ENCODE measurements around the gene PROK1.
"Not testable (repeated sequence)": the region's sequence is repeated elsewhere in the genome, so short reads cannot be mapped to it uniquely, and the experiment has no call there.

PROK1 gene

DNA sequence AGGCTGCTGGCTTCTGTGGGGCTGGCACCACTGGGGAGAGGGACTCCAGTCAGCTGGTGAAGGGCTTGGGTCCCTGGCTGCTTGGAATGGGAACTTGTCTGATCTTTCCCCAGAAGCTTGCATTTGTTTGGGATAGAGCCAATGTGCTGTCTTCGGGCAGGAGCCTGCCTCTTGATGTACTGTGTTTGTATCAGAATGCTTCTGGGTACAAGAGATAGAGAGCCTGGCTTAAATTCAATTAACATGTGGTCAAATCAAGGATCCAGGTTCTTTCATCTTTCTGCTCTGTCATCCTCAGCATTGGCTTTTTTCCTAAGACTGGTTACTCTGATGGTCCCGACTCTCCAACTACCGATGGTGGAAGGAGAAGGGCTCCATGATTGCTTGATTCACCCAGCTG is 16.0 kb upstream of the PROK1 start:
- no peak for DNase-seq

DNA sequence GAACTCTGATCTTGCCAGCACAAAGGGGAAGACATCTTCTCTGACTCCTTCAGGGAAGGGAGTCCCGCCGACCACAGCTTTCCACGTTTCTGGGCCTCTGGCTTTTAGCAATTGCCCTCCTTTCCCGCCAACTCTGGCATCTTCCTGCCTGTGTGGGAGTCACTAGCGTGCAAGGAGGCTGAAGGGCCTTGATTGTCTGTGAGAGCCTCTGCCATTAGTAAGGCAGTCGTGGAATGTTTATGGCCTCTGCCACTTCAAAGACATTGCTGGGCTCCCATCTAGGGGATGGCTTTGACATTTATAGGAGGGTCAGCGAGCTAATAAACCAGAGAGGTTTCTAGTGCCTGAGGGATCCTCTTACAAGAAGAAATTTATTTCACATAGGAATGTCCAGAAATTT is 14.3 kb upstream of the PROK1 start:
- peak; percentile 38 for DNase-seq

DNA sequence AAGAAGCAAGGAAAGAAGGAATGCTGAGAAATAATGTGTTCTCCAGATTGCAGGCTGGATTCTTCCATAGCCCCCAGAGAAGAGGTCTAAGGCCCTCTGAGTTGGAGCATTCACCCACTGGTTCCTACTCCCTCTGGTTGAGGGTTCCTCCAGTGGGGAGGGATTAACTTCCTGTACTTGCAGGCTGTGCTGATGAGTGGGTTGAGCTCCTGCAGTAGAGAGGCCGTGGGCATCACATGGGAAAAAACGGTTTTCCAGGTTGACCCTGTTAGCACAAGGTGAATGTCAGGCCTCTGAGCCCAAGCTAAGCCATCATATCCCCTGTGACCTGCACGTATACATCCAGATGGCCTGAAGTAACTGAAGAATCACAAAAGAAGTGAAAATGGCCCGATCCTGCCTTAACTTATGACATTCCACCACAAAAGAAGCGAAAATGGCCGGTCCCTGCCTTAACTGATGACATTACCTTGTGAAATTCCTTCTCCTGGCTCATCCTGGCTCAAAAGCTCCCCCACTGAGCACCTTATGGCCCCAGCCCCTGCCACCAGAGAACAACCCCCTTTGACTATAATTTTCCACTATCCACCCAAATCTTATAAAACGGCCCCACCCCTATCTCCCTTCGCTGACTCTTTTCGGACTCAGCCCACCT is 13.2 kb upstream of the PROK1 start:
- not testable (repeated sequence) for DNase-seq

DNA sequence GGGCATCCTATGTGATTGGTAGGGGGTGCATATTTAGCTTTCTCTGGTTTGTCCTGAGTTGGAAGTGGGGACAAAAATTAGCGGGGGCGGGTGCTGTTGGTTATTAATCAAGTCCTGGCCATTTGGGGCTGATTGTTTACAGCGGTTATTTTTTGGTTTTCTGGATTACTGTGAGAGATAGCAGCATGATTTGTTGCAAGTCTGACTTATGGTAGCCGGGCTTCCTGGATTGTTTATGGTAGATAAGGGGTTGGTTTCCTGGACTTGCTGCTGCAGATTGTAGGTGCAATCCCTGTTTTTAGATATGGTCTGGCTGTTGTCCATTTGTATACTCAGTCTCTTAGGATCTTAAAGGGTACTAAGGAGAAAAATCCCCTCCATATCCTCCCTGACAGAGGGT is 12.1 kb upstream of the PROK1 start:
- no peak for DNase-seq

DNA sequence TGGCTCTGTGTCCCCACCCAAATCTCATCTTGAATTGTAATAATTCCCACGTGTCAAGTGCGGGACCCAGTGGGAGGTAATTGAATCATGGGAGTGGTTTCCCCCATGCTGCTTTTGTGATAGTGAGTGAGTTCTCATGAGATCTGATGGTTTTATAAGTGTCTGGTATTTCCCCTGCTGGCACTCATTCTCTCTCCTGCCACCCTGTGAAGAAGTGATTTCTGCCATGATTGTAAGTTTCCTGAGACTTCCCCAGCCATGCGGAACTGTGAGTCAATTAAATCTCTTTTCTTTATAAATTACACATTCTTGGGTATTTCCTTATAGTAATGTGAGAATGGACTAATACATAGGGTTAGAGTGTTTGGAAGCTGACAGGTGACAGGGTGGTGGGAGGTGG is 11.1 kb upstream of the PROK1 start:
- not testable (repeated sequence) for DNase-seq

DNA sequence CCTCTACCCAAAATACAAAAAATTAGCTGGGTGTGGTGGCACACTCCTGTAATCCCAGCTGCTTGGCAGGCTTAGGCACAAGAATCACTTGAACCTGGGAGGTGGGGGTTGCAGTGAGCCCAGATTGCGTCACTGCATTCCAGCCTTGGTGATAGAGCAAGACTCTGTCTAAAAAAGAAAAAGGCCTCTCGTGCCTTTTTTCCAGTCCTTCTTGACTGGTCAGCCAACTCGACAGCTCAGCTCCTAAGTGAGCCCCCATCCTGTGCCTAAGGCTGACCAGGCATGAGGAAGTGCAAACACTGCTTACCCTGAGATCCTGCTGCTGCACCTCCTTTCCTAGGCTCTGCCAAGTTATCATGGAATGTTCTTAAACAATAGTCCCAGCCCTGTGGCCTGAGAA is 10.1 kb upstream of the PROK1 start:
- DNase-seq = peak; percentile 68

DNA sequence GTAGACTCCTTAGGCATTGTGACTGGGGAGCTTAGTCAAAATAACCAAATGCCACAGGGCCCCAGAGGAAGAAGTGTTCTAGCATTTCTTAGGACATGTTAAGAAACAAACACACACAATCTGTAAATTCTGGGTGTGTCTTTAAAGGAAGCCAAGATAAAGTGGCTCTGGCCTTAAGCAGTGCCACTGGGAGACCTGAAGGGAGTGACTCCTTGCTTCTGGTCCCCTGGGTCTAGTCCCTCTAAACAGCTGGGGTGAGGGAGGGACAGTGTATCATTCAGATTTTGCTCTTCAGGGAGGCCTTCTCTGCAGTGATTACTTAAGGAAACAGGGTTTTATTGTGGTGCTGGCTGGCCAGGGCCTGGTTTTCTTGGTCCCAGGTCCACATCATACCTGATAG is 9.1 kb upstream of the PROK1 start:
- DNase-seq = no peak

DNA sequence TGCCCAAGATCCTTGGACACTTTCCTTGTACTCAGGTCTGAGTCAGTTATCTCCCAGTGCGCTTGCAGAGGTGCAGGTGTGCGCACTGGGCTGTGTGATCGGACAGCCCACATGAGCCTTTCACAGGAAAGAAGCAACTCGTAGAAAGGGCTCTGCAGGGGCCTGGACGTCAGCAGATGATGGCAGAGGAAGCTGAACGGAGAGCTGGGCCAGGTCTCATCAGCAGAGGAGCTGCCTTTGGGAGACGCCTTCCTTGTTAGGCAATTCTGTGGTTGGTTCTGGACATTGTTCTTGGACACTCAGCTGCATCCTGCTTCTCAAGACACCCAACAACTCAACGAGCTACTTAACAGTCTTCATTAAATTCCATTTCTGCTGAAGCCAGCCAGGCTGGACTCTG is 7.5 kb upstream of the PROK1 start:
- no peak for DNase-seq

DNA sequence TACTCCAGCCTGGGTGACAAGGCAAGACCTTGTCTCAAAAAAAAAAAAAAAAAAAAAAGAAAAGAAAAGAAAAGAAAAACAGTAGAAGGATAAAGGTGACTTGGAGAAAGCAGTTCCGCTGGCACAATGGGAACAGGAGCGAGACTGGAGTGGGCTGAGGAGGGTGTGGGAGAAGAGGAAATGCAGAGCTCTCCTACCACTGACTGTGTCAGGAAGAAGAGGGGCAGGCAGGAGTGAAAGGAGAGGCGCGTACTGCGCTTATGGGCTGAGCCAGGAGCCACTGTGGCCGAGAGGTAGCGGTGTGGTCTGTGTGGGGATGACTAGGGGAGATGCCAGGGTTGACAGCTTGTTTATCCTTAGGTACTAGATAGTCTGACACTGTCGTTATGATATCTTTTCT is 6.4 kb upstream of the PROK1 start:
- DNase-seq = no peak

DNA sequence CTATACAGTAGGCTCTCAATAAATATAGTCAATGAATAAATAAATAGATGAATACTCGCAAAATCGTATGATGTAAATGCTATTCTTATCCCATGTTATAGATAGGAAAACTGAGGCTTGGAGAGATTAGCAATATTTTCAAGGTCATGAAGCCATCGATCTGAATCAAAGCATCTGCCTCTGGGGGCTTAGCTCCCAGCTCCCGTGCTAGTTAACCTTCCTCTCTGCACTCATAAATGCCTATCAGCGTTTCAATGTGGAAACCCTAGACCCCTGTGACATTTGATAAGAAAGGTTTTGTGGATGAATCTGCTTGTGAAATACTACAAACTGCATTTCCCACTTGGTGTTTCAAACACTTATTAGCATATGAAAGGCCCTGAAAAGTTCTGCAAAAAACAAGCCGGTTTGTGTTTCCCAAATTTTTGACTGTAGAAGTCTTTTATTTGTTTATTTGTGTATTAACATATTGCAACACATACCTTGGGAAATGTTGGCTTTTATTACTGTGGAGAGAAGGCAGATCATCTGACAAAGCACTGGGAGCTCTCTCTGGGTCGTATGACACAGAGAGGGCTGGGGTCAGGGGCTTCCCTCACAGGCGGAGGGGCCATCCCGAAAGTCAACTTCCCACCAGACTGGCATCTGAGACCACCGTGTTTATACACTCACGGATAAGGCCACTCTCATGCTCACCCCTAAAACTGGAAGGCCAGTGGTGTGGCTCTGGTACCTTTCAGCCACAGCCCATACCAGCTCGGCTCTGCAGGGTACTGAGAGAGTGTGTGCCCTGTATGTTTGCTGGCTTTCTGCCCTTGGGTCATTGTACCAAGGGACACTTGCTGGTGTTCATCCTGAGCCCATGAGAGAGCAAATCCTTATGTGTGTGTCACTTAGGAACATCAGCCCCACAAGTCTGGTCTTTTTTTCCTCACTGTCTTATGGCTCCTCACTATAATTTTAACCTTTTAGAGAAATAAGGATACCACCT is 993 bp upstream of the PROK1 start:
- DNase-seq = no peak

DNA sequence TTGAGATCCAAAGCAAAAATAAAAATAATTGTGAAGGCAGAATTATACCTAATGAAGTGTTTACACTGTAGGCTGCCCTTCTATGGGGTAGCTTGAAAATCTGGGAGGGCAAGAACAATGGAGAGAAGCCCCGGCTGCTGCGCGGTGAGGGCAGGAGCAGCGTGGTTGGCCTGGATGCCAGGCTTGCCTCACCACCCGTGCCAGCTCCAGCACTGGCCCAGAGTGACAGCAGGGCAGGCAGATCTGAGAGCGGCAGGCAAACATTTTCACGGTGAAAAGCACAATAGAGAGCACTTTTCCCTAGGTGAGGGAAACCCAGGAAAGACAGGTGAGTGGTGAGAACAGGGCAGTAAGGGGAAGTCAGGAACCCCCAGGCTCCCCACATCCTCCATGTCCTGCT is 1.4 kb downstream of the PROK1 start:
- no peak for DNase-seq

DNA sequence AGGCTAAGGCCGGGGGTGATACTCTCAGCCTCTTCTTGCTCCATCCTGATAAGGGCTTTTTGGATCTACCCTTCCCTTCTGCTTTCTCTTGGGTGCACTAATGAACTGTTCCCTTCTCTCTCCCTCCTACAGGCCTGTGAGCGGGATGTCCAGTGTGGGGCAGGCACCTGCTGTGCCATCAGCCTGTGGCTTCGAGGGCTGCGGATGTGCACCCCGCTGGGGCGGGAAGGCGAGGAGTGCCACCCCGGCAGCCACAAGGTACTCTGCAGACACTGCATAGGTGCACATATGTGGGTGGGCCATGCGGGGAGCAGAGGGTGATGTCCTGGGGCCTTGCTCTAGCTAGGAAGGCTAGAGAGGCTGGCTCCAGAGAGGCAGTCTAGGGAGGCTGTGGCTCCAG is 2.9 kb downstream of the PROK1 start:
- no peak for DNase-seq

DNA sequence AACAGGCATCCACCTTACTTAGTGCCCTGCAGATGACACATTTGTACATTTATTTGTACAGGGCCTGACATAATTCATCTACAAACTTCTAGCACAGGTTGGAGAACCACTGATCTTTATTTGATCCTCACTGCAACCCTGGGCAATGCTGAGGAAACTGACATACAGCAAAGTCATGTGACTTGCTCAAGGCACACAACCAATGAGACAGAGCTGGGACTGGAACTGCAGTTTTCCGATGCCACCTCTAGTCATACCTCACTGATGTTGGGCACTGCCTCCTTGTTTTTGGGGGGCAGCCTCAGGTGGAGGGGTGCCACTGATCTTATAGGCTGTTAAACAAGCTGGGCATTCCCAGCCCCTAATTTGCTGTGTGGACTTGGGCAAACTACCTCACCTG is 3.4 kb downstream of the PROK1 start:
- DNase-seq = no peak

DNA sequence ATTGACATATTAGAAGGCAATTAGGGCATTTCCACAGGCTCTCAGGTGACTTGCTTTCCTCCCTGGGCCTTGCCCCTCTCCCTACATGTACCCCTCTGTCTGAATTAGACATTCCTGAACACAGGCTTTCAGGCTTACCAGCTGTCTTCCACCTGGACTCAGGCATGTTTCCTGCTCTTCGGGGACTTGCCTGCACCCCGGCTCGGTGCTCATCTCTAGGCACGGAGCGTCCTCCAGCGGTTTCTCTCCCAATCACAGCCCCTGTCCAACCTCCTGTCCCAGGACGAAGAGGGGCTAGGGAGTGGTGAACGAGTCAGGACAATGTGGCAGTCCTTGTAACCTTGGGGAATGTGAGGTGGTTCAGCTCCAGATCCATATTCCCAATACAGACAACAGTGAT is 4.2 kb downstream of the PROK1 start:
- DNase-seq = no peak

DNA sequence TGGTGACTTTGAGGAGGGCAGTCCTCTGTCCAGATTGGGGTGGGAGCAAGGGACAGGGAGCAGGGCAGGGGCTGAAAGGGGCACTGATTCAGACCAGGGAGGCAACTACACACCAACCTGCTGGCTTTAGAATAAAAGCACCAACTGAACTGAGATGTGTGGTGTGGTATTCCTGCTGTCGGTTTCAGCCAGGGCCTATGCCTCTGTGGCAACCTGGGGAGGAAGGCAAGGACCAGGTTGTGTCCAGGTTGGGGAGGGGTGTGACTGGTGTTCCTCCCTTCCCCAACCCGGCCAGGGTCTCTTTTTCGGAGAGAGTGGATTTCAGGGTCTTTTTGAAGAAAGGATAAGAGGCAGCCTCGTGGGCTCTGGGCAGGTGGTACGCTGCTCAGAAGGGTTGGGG is 6.3 kb downstream of the PROK1 start:
- no peak for DNase-seq

DNA sequence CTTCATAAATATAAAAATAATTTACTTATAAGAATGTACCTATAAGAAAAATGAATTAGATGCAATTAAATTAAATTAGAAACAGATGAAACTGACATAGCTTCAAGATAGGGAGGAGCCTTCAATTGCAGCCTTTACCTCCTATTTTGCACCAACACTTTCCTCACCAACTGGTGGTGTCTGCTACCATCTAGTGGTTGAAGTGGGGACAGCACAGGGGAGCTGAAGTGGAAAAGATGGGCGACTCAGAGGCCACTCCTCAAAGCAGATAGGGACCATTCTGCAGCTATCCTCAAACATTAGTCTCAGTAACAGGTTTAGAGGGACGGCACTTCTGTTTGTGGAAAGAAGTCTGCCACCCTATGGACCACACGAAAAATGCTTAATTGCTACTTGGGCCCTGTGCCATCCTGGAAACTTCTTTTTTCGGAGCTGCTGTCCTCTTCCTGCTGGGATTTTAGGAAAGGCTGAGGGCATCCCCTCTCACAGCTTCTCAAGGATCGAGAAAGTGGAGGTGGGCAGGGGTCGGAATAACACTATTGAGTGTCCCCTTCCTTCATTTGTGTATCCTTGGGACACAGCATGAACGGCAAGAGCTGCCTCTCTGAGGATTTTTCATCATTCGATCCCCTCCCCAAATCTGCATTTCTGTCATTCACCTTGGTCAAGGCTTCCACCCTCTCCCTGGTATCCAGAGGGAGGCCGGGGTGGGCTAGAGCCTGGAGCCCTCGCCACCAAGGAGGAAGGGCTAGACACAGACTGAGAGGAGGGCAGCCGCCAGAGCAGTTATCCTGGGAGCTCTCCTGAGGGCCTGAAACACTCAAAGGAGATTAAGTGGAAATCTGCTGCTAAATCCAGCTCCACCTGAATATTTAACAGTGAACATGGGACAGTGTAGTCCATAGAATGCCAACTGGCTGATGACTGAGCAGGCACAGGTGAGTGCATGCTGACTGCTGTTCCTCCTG is 9.6 kb downstream of the PROK1 start:
- peak; percentile 77 for DNase-seq

DNA sequence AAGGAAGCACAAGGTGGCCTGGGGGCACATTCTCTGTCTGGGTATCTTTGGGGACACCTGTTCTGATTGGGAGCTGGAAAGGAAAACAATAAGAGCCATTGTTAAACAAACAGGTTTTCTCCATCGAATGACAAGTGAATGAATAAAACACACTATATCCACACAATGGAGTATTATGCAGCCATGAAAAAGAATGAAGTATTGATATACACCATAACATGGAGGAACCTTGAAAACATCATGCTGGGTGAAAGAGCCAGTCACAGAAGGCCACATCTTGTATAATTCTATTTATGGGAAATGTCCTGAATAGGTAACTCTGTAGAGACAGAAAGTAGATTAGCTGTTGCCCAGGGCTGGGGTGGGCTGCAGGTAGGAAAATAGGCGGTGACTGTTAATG is 11.1 kb downstream of the PROK1 start:
- DNase-seq = no peak

DNA sequence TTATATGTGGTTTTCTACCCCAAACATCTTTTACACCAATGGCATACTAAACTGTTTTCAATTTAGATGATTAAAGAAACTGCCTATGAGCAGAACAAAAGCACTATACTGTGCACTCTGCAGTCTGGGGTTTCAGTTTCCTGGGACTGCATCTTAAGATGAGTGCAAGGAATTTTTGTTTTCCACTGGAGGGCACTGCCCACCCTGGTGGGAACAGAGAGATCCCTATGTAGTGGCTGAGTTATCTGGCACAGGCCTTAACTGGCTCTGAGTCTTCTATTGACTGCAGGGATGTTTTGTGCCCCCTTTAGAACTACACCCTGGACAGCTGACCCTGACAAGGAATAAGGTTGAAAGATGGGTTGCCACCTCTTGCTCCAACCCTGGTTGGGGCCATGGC is 12.0 kb downstream of the PROK1 start:
- no peak for DNase-seq

DNA sequence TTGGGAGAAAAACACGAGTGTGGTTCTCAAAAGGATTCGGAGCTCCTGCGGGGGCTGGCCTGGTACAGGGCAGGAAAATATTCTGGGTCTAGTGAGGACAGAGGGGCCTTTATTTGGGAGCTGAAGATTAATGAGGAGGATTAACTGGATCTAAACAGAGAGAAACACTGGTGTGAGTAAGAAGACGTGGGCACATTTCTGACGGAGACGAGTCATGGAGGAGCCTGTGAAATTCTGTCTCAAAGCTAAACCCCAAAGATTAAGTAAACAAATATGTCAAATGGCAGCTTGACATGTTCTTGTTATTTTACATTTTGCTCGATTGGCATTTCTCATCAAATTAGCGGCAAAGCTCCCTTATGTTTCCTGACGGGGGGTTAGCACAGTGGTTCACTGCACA is 12.8 kb downstream of the PROK1 start:
- DNase-seq = no peak

DNA sequence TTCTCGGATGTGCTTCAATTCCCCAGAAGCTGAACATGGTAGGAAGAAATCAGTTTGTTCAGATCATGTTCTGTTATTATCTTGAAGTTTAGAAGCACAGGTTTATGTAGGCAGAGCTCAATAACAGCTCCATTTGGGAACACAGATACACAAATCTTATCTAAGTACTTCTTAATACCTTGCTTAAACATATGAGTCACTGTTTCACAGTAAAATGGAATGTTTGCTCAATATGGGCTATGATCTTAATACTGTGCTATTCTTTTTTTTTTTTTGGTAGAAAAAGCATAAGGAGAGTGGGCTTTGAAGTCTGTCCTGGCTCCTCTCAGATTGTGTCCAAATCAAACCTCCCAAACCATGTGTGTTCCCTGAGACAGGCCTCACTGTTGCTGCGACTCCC is 13.4 kb downstream of the PROK1 start:
- peak; percentile 28 for DNase-seq

DNA sequence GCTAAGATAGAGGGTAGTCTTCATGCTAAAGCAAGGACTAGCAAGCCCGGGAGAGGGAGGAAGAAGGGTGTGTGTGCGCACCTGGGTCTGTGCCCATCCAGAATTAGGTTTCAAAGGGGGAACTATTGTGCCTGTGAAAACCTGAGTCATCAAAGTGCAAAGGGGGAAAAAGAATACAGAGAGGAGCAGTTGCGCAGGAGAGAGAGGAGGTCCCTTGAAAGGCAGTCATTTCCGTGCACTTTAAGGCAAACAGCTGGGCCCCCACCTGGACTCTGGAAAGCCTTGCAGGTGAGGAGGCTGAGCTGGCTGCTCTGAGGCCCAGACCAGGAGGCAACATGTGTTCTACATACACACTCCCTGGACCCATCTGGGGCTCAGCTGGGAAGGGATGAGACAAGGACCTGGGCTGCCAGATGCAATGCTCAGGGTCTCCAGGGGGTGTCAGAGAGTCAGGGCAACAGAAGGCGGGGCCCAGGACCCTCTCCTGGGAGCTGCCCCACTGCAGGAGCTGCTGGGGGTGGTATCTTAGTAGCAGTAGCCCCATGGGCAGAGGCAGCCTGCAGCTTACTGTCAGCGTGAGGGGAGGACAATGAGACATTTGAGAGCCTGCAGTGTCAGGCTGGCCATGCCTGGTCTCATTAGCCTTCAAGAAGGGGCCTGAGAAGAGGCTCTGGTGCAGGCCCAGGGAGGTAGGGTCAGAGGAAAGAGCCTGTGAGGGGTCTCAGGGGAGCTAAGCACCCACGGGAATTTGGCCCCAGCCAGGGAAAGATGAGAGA is 14.3 kb downstream of the PROK1 start:
- DNase-seq = no peak

DNA sequence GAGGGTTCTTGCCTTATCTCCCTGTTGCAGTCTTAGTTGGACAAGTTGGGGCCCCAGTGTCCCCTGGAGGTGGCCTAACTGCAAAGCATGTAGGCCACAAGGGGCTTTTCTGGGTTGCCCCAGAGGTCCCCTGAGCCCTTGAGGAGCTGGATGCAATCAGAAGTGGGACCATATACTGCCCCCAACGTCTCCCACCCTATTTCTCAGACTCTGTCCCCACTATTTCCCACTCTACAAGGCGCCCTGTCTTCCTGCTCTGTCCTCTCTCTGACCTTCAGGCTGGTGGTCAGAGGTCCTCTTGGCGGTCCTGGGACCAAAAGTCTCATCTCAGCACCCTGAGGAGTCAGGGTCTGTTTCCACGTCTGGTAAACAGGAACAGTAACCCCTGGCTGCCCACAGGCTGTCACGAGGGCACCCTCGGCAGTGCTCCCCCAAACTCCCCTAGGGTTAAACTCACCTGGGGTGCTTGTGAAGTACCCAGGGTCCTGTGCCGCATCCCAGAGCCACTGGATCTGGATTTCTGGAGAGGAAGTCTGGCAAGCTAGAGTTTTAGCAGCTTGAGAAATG is 14.9 kb downstream of the PROK1 start:
- DNase-seq = no peak

All from EL (cell line).